GM18517 (cell line): ENCODE measurements around the gene SLX1A.
"Not testable (repeated sequence)": the region's sequence is repeated elsewhere in the genome, so short reads cannot be mapped to it uniquely, and the experiment has no call there.

ENCODE experiments used
- ATAC-seq: cut with Tn5 transposase; IDR thresholded peaks from one replicate; pipeline ENCODE4 v1.9.1; 2021; ENCODE audit warnings: mild to moderate bottlenecking, moderate library complexity; ENCODE audit not compliant: unreplicated experiment

Gene SLX1A

DNA sequence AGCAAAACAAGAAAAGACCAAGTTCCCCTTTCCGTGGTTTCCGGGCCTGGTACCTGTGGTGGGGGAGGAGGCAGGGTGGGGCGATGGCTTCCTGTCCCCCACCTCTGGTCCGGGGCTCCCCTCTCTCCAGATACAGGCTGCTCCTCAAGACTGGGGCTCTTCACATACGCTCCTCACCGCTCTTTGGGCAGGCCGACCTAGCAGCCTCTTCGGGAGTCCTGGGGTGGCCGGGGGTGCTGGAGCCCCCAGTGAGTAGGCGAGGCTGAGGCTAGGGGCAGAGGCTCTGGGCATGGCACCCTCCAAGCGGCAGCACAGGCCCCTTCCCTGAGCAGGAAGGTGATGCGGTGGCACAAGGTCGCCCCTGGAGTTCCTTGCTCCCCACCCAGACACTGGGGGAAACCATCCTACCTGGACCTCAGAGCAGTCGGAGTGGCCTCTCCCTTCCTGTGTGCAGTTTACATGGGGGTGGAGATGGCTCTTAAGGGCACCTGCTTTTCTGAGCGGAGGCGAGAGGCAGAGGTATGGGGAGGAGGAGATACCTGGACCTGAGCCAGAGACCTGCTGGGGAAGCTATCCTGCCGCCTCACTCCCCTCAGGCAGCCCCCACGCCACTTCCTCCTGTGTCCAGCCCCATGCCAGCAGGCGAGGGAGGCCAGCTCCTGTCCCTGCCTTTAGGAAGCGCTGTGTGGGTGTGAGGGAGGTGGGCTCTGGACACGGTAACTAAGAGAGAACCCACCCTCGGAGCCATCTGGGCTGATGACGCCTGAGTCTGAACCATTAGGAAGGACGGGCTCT, 9.4 kb upstream of the SLX1A start:
- ATAC-seq: peak; percentile 30

DNA sequence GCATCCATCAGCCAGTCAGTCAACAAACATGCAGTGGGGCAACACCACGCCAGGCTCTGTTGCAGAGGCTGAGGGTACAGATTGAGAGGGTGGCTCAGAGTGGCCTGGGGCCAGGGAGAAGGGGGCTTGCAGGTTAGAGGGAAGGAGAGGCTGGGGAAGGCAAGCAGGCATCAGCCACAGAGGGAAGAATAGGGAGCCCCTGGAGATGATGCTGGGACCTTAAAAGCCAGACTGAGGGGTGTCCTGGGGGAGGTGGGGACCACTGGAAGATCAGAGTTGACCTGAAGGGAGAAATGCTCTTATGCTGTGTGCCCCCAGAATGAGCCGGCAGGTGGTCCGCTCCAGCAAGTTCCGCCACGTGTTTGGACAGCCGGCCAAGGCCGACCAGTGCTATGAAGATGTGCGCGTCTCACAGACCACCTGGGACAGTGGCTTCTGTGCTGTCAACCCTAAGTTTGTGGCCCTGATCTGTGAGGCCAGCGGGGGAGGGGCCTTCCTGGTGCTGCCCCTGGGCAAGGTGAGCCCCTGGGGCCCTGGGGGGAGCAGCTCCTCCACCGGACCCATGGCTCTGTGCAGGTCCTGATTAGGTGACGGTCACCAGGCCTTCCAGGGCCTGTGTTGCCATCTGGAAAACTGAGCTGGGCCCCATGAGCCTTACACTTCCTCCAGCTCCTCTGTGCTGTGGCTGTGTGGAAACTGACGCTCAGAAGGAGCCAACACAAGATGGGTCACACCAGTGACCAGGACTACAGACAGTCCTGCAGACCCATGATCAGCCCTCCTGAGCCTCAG, 8.6 kb upstream of the SLX1A start:
- no peak for ATAC-seq

DNA sequence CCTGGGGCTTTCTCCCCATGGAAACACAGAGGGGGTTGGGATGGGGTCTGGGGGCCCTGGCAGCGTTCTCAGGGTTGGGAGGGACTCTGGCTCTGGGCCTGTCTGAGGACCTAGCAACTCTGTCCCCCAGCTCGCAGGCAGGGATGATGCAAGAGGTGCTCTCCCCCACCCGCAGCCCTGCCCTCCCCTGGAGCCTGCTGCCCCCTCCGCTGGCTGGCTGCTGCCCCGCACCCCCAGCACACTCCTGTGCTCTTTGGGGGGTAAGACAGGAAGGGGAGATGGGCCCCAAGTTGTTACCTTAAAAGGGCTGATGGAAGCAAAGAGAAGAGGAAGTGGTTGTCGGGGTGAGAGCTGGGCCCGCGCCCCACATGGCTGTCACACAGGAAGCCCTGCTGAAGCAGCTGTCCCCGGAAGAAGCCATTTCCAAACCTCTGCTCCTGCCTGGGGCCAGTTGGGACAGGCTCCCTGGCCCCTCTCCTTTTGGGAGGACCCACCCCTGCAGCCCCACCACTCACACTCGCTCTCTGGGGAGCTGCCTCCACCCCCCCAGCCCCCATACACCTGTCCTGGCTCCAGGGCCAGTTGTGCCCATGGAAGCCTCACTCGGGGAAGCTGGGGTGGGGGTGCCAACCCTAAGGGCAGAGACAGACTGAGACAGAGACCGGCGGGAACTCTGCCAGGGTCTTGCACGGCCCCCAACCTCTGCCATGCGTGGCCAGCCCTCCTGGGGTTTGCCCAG, 7.8 kb upstream of the SLX1A start:
- peak; percentile 42 for ATAC-seq

DNA sequence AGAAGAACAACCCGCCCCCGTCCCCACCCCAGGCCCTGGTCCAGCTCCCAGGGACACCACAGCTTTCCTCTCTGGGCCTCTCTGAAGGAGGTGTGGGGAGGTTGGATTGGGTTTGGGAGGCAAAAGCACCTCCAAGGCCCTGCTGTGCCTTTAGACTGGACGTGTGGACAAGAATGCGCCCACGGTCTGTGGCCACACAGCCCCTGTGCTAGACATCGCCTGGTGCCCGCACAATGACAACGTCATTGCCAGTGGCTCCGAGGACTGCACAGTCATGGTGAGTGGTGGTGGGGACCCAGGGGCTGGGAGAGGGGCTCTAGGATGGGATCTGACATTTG, 7.3 kb upstream of the SLX1A start:
- ATAC-seq: no peak

DNA sequence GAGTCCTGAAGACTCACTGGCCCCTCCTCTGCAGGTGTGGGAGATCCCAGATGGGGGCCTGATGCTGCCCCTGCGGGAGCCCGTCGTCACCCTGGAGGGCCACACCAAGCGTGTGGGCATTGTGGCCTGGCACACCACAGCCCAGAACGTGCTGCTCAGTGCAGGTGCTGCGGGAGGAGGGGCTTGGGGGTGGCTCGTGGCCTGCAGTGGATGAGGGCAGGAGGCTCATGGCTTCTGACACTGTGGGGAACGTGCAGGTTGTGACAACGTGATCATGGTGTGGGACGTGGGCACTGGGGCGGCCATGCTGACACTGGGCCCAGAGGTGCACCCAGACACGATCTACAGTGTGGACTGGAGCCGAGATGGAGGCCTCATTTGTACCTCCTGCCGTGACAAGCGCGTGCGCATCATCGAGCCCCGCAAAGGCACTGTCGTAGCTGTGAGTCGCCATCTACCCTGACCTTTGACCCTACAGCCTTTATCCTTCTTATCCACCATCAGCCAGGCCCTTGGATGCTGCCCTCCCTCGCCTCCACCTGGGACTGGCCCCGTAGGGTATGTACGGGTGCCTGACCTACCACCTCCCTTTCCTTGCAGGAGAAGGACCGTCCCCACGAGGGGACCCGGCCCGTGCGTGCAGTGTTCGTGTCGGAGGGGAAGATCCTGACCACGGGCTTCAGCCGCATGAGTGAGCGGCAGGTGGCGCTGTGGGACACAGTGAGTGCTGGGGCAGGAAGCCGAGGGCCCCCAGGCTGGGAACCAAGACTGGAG, 6.7 kb upstream of the SLX1A start:
- ATAC-seq: no peak

DNA sequence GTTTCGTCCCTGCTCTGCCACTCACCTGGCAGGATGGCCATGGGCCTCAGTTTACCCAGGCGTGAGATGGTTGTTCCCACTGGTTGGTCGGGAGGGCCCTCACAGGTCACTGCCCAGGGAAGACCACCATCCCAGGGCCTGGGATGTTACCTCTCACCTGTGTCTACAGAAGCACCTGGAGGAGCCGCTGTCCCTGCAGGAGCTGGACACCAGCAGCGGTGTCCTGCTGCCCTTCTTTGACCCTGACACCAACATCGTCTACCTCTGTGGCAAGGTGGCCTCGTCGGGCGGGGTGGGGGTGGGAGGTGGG, 6.2 kb upstream of the SLX1A start:
- ATAC-seq: no peak

DNA sequence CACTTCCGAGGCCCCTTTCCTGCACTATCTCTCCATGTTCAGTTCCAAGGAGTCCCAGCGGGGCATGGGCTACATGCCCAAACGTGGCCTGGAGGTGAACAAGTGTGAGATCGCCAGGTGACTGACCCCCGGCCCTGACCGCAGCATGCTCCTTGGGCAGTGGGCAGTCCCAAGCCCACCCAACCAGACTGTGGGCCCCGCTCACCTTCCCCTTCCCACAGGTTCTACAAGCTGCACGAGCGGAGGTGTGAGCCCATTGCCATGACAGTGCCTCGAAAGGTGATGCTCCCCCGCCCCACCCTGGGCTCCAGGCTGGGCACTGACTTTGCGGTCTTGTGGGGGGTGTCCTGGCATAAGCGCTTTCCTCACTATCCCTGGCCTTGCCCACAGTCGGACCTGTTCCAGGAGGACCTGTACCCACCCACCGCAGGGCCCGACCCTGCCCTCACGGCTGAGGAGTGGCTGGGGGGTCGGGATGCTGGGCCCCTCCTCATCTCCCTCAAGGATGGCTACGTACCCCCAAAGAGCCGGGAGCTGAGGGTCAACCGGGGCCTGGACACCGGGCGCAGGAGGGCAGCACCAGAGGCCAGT, 5.6 kb upstream of the SLX1A start:
- ATAC-seq: no peak

DNA sequence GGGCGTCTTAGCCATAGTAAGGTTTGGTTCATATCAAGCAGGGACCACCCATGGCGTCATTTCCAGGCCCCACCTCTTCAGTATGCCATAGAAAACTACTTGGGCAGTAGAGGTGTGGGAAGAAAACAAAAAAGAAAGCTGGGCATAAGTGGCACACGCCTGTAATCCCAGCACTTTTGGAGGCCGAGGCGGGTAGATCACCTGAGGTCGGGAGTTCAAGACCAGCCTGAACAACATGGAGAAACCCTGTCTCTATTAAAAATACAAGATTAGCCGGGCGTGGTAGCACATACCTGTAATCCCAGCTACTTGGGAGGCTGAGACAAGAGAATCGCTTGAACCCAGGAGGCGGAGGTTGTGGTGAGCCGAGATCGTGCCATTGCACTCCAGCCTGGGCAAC, 2.5 kb upstream of the SLX1A start:
- ATAC-seq: not testable (repeated sequence)

DNA sequence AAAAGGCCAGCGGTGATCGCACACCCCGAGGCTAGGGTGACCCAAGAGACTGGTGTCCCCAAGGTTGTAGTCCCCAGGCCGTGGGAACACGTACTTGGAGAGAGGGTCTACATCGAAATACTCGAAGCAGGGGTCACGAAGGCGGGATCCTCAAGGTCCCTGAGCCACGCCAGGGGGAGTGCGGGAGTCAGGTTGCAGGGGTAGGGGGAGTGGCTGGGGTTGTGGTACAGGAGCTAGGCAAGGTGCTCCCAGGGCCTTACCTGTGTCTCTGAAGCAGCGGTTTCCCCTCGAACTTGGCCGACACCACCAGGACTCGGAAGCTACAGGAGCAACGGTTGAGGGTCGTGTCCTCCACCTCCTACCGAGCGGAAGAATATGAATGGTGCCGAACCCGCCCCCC, 577 bp upstream of the SLX1A start:
- ATAC-seq: peak; percentile 1

DNA sequence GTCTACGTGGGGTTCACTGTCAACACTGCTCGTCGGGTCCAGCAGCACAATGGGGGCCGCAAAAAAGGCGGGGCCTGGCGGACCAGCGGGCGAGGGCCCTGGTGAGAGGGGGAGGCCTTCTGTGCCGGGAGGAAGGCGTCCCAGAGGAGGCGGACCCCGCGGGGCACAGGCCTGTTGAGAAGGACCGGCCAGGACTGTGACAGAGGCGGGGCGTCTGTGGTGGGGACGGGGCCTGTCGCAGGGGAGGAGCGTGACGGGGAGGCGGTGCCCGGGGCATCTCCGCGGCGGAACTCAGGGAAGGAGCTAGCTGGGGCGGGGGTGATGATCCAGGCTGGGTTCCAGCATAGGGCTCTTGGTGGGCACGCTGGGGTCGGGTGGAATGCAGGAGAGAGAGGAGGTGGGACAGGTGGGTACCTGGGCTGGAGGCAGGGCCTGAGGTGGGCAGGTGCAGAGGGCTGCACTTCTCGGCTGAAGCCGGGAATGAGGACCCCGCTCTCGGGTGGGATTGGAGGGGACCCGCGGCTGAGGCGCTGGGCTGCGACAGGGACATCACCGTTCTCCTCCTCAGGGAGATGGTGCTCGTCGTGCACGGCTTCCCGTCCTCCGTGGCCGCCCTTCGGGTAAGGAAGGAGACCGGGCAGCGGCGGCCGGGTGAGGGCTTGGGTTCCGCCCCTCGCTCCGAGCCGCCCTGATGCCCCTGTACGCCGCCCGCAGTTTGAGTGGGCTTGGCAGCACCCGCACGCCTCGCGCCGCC, 674 bp downstream of the SLX1A start:
- ATAC-seq: peak; percentile 40

DNA sequence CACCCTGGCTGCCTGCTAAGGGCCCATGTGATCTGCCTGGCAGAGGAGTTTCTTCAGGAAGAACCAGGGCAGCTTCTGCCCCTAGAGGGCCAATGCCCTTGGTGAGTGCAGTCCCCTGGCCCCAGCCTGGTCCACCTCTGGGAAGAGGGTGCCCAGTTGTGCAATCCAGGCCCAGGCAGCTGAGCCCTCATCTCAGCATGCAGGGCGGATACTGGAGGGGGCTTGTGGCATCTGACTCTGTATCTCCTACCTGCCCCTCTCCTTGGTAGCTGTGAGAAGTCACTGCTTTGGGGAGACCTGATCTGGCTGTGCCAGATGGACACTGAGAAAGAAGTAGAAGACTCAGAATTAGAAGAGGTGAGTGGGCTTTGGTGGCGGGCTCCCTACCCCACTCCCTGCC, 3.3 kb downstream of the SLX1A start:
- ATAC-seq: not testable (repeated sequence)

DNA sequence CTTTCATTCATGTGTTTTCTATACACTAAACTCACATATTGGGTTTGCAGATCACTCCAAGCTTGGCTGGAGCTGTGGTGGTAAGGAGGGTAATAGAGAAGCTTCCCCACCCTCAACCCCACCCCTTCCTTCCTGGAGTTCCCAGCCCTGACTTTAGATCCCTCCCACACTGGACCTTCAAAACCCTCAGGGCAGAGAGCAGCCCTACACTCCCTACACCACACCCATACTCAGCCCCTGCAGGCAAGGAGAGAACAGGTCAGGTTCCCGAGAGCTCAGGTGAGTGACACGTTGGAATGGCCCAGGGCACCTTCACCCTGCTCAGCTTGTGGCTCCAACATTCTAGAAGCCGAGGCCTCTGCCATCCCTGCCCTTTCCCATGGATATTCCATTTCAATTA, 5.4 kb downstream of the SLX1A start, which contains the start of gene SULT1A3:
TSS of gene SULT1A3 (plus strand) at position 207 of the 400 bp plus-strand sequence. CDS start 1,474 bp downstream, outside the sequence.
- not testable (repeated sequence) for ATAC-seq

DNA sequence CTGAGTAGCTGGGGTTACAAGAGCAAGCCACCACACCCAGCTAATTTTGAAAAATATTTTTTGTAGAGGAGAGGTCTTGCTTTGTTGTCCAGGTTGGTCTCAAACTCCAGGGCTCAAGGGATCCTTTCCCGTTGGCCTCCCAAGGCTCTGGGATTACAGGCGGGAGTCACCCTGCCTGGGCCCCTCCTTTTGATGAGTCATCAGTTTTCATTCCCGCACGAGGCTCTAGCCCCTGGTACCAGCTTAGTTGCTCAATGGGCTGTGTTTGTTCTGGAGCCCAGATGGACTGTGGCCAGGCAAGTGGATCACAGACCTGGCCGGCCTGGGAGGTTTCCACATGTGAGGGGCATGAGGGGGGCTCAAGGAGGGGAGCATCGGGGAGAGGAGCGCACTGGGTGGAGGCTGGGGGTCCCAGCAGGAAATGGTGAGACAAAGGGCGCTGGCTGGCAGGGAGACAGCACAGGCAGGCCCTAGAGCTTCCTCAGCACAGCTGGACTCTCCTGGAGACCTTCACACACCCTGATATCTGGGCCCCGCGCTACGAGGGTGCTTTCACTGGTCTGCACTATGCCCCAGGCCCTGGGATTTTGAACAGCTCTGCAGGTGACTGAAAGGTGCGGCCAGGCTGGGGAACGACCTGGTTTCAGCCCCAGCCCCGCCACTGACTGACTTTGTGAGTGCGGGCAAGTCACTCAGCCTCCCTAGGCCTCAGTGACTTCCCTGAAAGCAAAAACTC, 6.1 kb downstream of the SLX1A start:
- ATAC-seq: not testable (repeated sequence)

DNA sequence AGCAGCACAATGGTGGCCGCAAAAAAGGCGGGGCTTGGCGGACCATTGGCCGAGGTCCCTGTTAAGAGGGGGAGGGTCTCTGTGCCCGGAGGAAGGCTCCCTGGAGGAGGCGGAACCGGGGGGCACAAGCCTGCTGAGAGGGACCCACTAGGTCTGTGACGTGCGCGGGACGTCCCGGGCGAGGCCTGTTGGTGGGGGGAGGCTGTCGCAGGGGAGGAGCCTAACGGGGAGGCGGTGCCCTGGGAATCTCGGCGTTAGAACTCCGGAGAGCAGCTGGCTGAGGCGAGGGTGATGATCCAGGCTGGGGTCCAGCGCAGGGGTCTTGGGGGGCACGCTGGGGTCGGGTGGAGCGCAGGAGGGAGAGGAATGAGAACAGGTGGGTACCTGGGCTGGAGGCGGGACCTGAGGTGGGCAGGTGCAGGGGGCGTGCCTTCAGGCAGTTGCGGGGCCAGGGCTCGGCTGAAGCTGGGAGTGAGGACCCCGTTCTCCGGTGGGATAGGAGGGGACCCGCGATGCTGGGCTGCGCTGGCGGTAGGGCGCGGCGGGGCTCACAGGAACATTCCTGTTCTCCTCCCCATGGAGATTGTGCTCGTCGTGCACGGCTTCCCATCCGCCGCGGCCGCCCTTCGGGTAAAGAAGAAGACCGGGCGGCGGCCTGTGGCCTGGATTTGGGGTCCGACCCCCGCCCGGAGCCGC, 12.0 kb downstream of the SLX1A start:
- ATAC-seq: not testable (repeated sequence)

DNA sequence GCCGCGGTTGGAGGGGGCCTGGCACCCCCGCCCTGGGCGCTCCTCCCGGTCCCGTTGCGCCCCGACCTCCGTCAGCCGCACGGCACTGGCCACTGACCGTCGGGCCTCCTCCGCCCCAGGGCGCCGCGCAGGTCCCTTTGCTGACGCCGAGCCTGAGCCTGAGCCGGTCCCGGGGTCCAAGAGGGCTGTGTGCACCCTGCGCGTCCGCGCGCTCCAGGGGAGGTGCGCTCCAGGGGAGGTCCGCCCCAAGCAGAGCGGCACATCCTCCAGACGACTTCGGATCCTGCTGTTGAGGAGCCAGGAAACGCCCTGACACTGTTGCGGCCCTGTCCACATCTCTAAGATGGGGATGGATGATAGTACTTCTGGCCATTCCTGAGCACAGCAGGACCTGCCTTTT, 12.6 kb downstream of the SLX1A start:
- not testable (repeated sequence) for ATAC-seq

DNA sequence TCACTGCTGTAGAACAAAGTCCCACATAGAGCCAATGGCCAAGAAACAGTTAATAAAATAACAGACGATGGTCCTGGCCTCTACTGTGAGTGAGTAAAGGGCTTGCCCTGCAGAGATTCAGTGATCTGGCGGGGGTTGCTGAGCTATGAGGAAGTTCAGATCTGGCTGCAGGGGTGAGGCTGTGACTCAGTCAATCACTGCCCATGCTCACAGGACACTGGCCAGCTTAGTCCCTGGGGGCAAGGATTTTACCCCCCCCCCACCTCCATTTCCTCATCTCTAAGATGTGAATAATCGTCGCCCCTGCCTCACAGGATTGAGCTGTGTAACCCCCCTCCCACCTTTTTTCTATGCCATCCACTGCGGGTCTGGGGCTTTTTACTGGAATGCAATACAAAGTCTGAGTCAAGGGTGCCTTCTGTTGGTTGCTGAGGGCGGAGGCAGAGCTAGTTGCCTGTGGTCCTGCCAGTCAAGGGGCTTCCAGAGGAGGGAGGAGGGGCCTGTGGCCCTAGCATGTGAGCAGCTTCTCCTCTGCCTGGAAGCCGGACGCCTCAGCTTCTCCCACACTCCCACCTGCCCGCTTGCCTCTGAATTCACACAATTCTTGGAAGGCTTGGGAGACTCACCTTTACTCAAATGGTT, 13.5 kb downstream of the SLX1A start:
- not testable (repeated sequence) for ATAC-seq

DNA sequence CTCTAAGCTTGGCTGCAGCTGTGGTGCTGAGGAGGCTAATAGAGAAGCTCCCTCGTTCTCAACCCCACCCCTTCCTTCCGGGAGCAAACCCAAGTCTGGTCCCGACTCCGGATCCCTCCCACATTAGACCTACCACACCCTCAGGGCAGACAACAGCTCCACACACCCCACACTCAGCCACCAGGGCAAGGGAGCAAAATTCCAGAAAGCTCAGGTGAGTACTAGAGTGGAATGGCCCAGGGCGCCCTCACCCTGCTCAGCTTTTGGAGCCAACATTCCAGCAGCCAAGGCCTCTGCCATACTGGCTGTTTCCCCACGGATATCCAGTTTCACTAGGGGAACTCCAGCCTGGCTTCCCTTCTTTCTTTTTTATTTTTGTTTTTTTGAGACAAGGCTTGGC, 15.4 kb downstream of the SLX1A start:
- not testable (repeated sequence) for ATAC-seq

DNA sequence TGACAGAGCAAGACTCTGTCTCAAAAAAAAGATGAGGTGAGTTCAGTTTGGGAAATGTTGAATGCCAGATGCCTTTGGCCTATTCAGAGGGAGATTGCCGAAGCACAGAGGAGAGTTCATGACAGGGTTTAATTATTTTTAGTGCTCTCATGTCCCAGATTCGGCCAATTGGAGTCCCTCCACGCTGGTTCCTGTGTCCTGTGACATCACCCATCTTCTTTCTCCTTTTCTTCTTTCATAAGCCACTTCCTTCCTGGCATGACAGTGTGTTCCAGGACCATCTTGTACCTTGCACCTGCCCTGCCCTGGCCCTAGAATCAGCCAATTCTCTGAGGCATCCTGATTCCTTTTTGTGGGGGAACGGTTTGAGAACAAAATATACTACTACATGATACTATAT, 17.7 kb downstream of the SLX1A start:
- not testable (repeated sequence) for ATAC-seq
